Type B pancreatic cell (in vitro differentiated cells): Measurements from ENCODE around the gene CCDC9. TPM values are rescaled to one million over a fixed set of nuclear protein-coding genes. Genes with fewer than 3 reads are reported as not detected.

ENCODE experiments used
- DNase-seq: peaks from one replicate; pipeline ENCODE4 v3.0.0; 2021; ENCODE audit warnings: mixed read lengths; ENCODE audit not compliant: unreplicated experiment; ENCODE audit errors: extremely low spot score
- H3K27ac Mint-ChIP-seq: 2 replicates; pipeline ENCODE4 v1.8.0; 2021; ENCODE audit warnings: mild to moderate bottlenecking, mixed read lengths
- H3K27me3 Mint-ChIP-seq: 2 replicates; pipeline ENCODE4 v1.8.0; 2021; ENCODE audit warnings: mixed read lengths
- H3K36me3 Mint-ChIP-seq: 2 replicates; pipeline ENCODE4 v1.8.0; 2021; ENCODE audit warnings: mixed read lengths
- H3K4me1 Mint-ChIP-seq: one replicate; pipeline ENCODE4 v1.8.0; 2021; ENCODE audit warnings: mixed read lengths; ENCODE audit not compliant: unreplicated experiment
- H3K4me3 Mint-ChIP-seq: 2 replicates; pipeline ENCODE4 v1.8.0; 2021; ENCODE audit warnings: mild to moderate bottlenecking, mixed read lengths
- H3K9me3 Mint-ChIP-seq: 2 replicates; pipeline ENCODE4 v1.8.0; 2021; ENCODE audit warnings: mixed read lengths
- total RNA-seq: library from RNA; stranded (reverse); gene quantifications from 2 replicates; pipeline ENCODE4 v1.2.1, GENCODE V29; 2021; ENCODE audit warnings: low replicate concordance
- TF ChIP-seq, protein P1 (sequence below): fragments of 200-600 bp; sonication (generic); conservative IDR thresholded peaks from 2 replicates; pipeline ENCODE4 v1.5.0; 2021; ENCODE audit warnings: antibody characterized with exemption, mild to moderate bottlenecking

The CCDC9 gene
- total RNA-seq, 1 donor from 2014 or later: 22.4 TPM

DNA sequence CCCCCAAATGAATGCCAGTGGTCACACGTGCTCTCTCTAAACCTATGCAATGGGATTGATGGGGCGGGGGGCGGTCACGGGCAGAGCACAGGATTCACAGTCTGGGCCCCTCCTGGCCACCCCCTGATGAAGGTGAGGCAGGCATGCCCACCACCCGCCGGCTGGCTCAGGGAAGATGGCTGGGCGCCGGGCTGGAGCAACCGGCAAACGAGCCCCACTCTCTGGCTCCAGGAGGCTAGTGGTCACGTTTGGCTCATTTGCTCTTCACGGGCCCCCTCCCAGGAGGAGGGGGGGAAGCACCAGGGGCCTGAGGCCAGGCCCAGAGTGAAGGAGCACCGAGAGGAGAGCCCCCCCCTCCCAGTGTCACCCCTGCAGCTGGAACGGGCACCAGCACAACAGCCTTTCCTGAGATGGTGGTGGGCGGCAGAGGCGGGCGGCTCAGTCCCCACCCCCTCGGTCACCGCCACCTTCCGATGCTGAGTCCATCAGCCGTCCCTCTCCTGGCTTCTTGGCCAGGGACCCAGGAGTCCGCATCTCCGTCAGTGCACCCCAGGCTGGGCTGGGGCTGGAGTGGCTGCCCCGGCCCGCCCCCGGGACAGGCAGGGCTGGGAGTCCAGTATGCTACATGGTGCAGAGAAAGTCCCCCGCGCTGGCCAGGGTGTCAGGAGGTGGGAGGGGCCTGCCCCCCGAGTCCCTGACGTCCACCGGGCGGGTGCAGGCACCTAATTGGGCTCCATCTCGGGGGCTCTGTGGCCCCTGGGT lies 35.1 kb upstream of the CCDC9 start:
- DNase-seq: no peak
- Mint-ChIP-seq H3K27ac (no peak overlapping the region), H3K9me3 (no peaks in the 10 kb centered on the region), H3K4me1 (peaks cover 11% of the 10 kb centered on the region), H3K27me3 (no peaks in the 10 kb centered on the region), H3K36me3 (peaks cover 5% of the 10 kb centered on the region), H3K4me3 (no peak overlapping the region)
- TF ChIP-seq, protein P1, sequence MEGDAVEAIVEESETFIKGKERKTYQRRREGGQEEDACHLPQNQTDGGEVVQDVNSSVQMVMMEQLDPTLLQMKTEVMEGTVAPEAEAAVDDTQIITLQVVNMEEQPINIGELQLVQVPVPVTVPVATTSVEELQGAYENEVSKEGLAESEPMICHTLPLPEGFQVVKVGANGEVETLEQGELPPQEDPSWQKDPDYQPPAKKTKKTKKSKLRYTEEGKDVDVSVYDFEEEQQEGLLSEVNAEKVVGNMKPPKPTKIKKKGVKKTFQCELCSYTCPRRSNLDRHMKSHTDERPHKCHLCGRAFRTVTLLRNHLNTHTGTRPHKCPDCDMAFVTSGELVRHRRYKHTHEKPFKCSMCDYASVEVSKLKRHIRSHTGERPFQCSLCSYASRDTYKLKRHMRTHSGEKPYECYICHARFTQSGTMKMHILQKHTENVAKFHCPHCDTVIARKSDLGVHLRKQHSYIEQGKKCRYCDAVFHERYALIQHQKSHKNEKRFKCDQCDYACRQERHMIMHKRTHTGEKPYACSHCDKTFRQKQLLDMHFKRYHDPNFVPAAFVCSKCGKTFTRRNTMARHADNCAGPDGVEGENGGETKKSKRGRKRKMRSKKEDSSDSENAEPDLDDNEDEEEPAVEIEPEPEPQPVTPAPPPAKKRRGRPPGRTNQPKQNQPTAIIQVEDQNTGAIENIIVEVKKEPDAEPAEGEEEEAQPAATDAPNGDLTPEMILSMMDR: no peak

DNA sequence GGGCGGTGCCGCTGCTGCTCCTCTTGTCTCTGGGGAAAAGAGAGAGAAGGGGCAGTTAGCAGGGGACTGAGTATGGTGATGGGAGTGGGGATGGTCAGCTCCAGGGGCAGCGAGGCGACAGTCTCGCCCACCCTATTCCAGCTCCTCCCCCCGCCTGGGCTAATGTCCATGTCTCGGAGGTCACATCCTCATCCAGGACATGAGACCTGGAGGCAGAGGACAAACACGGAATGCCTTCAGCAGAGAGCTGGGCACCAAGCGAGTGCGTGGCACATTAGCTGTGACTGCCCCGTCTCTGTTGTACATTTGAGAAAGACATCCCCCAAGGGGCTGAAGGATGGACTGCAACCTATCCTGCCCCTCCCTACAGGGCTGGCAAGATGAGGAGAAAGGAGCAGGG lies 34.4 kb upstream of the CCDC9 start:
- H3K9me3 Mint-ChIP-seq: no peaks in the 10 kb centered on the region
- no peak for DNase-seq
- H3K4me1 Mint-ChIP-seq: peaks cover 11% of the 10 kb centered on the region
- H3K4me3 Mint-ChIP-seq: no peak overlapping the region
- TF ChIP-seq, protein P1: no peak
- peaks cover 5% of the 10 kb centered on the region for H3K36me3 Mint-ChIP-seq
- no peak overlapping the region for H3K27ac Mint-ChIP-seq
- no peaks in the 10 kb centered on the region for H3K27me3 Mint-ChIP-seq

DNA sequence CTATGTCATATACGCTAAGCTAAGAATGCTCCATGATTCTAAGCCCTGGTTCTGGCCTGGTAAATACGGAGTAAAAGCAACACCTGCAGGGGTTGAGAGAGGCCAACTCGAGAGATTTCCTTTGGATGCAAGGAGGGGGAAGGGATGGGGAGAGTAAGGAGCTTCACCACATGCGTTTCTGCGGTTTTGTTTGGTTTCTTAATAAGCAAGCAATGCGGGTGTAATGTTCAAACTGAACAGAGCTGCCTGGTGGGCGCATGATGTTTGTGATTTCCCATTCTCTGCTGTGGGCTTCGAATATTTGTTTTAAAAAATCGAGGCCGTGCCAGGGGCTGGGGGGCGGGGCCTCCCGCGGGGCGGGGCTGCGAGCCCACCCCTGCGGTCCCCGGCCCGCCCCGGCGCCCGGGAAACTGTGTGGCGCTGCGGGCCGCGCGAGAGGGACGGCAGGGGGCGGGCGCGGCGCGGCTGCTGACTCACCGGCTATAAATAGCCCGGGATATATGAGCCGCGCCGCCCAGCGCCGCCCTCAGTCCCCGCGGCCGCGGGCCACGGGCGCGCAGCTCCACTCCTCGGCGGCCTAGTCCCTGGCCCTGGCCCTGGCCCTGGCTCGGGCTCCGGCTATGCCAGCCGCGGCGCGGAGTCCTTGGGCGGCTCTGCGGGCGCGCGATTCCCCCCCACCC lies 30.4 kb upstream of the CCDC9 start:
- peak overlapping the region; percentile 83 for H3K27ac Mint-ChIP-seq
- peaks cover 5% of the 10 kb centered on the region for H3K36me3 Mint-ChIP-seq
- H3K9me3 Mint-ChIP-seq: no peaks in the 10 kb centered on the region
- peak; percentile 92 for DNase-seq
- TF ChIP-seq, protein P1: peak; percentile 63
- H3K27me3 Mint-ChIP-seq: no peaks in the 10 kb centered on the region
- H3K4me1 Mint-ChIP-seq: peaks cover 11% of the 10 kb centered on the region
- peak overlapping the region; percentile 76 for H3K4me3 Mint-ChIP-seq

DNA sequence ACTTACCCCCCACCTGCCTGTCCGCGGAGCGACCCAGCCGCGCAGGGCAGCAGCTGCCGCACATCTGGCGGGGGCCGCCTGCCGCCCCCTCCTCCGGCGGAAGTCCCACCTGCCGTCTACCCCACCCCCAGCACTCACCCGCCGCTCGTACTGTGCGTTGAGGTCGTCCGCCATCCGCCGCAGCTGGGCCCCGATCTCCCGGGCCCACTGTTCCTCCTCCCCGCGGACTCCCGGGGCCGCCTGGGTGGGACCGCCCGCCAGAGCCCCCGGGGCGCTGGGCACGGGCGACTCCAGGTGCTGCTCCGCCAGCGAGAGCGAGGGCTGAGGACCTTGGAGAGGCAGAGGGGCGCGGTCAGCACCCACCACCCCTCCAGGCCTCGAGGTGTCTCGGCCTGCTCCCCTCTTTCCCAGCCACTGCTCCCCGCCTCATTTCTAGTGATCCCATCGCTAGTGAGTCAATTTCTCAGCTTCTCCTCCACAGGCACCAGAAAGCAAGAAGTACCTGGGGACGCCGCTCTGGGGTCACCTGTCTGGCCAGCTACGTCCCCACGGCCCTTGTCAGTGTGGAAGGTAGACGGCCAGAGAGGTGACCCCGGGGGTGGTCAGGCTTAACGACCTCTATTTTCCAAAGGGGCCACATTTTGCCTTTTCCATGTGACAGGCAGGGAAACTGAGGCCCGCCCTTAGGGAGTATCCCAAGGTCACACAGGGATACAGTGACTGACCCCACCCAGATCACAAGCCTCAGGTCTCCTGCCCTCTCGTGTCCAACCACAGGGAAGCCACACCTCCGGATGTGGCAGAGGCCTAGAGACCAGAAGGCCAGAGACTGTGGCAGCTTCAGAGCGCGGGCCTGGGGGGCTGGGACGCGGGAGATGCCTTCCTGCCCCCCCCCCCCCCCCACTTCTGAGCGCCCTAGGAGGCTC lies 29.6 kb upstream of the CCDC9 start:
- Mint-ChIP-seq H3K27ac (peak overlapping the region; percentile 91), H3K4me3 (peak overlapping the region; percentile 85), H3K27me3 (no peaks in the 10 kb centered on the region), H3K36me3 (peaks cover 5% of the 10 kb centered on the region), H3K9me3 (no peaks in the 10 kb centered on the region), H3K4me1 (peaks cover 16% of the 10 kb centered on the region)
- peak; percentile 71 for DNase-seq
- TF ChIP-seq, protein P1: no peak

DNA sequence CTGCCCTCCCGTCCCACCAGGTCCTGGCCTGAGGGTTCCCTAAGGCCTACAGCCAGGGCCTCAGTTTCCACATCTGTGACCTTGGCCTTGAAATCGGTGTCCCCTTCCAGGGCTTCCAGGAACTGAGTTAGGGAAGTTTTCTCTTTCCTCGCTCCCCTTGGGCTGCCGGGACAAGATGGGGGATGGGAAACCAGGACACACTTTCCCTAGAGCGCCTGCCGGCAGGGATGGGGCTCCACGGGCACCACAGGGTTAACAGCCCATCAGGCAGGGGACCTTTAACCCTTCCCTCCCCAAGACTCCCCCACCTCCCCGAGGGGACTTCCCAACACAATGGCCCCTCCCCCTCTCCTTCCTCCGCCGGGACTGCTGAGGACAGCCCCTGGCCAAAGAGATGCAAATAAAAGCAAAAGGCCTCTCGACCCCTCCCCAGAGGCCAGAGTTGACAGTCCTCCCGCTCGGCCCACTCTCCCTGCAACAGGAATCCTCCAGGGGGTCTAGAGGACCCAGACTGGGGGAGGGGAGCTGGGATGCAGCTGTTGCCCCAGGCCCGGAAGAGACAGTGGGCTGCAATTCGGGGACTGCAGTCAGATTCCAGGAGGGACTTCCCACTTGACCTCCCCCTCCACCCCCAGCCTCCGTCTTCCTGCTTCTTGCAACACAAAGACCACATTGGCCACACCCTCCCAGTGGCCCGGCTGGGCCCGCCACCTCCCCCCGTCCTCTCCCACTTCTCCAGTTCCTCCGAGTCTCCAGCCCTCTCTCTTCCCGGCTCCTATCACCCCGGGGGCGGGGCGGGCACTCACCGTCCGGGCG lies 28.8 kb upstream of the CCDC9 start:
- Mint-ChIP-seq H3K9me3 (no peaks in the 10 kb centered on the region), H3K4me3 (peak overlapping the region; percentile 85), H3K27ac (peak overlapping the region; percentile 91), H3K27me3 (no peaks in the 10 kb centered on the region), H3K4me1 (peaks cover 18% of the 10 kb centered on the region), H3K36me3 (peaks cover 5% of the 10 kb centered on the region)
- TF ChIP-seq, protein P1: no peak
- DNase-seq: peak; percentile 84
